Stimulated activated CD4-positive, alpha-beta T cell treated with anti-CD3 and anti-CD28 coated beads, Interleukin-2, amount 100 ng/mL, for 4 hours (primary cell): Measurements from ENCODE around the gene TPRG1L.

ENCODE experiments used
- DNase-seq: peaks from one replicate; pipeline ENCODE4 v3.0.0-alpha.2; 2020; ENCODE audit warnings: low read depth

Gene TPRG1L

GRCh38 chr1:3628445-3628844, 3.6 kb downstream of the TPRG1L start:
- DNase-seq = no peak

DNA sequence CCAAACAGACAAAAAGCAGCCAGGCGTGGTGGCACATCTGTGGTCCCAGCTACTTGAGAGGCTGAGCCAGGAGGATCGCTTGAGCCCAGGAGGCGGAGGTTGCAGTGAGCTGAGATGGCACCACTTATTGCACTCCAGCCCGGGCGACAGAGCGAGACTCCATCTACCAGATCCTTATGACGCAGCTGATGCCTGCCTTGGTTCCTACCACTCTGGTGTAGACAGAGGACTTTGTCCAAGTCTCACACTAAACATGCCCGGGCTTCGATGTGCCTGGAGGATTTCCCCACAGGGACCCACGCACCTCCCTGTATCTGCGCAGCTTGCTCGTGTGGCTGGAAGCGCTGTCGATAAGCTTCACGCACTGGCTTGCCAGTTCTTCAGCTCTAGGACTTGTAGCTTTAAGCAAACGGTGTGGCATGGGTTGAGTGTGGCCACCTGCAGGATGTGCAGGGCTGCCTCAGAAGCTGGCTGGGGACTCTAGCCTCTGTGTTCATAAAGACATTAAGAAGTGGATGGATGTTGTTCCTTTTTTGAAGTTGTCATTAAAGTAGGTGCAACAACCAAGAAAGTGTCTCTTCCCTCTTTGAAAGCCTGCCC, 4.8 kb downstream of the TPRG1L start:
- no peak for DNase-seq

GRCh38 chr1:3630161-3630611, 5.4 kb downstream of the TPRG1L start:
- no peak for DNase-seq

- DNase-seq = no peak
These were observed 6.1 kb downstream of the TPRG1L start for GRCh38 chr1:3630914-3631313.

DNA sequence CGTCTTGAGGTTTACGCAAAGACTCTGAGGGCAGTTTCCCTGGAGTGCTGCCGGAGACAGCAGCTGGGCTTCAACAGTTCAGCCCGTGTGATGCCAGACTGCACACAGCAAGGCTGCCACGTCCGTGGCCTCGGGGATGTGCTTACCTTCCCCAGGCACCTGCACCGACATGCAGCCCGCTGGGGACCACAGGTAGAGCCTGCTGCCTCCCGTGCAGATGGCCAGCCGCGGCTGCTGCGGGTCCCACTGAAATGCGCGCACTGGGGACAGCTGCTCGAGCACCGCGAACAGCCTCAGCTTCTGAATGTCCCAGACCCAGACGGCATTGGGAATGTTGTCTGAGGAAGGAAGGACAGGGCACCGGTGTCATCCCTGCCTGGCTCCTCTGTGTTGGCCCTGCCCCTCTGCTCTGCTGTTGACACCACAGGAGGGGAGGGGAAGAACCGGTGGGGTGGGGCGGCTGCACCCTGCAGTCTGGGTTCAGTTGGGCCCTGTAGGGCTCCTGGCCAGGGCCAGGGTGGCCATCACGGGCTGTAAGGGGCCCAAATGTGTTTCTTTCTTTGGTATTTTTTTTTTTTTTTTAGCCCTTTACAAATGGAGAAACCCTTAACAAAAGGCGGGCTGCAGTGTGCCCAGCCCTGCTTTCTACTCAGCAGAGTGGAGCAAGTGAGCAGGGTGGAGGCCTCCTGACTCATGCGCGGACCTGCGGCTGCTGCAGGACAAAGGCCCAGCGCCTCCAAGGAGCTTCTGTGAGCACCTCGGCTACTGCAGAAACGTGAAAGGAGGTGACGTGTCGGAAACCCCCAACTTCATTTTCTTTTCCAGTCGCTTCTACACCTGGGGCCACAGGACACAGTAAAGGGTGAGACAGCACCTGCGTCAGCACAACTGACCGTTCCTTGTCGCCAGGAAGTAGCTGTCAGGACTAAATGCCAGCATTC, 6.8 kb downstream of the TPRG1L start:
- no peak for DNase-seq

DNA sequence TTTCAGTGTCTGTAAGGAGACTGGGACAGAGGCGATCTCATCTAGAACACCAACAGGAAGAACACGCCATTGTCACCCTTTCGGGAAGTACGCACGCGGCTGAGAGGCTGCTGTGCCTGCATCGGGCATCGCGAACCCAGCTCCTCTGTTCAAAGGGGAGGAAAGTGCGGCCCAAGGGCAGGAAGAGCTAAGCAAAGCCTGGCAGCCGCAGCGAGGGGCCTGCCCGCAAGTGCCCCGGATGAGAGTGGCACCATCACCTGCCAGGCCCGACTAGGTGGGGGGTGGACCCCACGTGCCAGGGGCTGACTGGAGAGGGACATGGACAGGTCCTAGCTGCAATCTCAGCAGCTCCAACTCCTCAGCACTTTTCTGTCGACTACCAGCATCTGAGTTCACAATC, 7.5 kb downstream of the TPRG1L start:
- no peak for DNase-seq

- DNase-seq = no peak
These were observed 8.0 kb downstream of the TPRG1L start for GRCh38 chr1:3632716-3633343.

DNA sequence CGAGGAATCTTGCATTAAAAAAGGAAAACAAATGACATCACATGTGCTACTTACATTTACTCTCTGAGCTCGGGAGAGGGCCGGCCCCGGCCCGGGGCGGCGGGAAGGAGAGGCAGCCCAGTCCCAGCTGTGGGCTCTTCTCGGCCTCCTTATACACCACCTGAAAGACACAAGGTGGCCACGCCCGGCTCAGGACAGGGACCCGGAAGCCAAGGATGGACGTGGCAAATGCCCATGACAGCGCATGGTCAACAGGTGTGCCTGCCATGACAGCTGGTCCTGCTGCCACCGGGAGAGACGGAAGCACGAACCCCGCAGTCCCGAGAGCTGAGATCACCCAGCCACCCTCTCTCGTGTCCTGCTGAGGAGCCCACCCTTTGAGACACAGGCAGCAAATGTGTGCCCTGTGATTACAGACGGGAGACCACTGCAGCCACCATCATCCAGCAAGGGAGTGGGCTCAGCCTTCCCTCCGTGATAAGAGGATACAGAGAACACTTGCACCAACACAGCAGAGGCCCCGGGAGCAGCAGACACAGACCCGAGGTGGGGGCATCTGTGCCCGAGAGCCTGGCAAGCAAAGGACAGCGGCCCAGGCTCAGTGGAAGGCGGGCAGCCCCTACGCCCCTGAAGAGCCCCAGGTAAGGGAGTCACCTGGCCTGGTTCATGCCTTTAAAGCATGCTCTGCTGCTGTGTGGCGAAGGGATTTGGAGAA, 8.7 kb downstream of the TPRG1L start:
- DNase-seq = no peak

- DNase-seq = no peak
These were observed 9.4 kb downstream of the TPRG1L start for GRCh38 chr1:3634059-3634800.

DNA sequence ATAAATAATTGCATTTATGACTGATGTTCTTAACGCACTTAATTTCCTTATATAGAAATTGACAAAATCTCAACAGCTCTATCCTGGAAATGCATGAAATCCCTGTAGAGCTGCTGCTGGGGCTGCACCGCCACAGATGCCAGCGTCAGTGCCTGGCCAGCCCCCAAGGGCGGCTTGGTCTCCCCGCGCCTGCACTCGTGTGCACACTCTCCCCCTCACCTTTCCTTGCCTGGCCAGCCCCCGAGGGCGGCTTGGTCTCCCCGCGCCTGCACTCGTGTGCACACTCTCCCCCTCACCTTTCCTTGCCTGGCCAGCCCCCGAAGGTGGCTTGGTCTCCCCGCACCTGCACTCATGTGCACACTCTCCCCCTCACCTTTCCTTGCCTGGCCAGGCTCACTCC, 11.3 kb downstream of the TPRG1L start:
- DNase-seq = no peak

GRCh38 chr1:3636531-3636930, 11.7 kb downstream of the TPRG1L start:
- no peak for DNase-seq

- DNase-seq = no peak
These were observed 13.2 kb downstream of the TPRG1L start for GRCh38 chr1:3638027-3638426.

DNA sequence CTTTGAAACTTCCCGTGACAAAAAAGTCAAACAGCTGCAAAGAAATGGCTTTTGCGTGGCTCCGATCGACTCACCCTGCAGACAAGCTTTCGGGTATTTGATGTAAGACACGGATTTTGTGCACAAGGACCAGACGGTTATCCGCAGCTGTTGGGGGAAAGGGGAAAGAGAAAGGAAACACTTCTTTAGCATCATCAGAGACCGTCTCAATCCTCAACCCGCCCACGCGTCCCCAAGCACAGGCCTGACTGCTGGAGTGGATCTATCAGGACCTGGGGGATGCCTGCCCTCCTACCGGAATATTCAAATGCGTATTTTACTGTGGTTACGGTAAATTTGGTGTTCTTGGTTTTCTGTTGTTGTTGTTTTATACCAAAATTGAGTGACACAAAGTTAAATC, 13.9 kb downstream of the TPRG1L start:
- no peak for DNase-seq

GRCh38 chr1:3639397-3639911, 14.6 kb downstream of the TPRG1L start:
- no peak for DNase-seq

DNA sequence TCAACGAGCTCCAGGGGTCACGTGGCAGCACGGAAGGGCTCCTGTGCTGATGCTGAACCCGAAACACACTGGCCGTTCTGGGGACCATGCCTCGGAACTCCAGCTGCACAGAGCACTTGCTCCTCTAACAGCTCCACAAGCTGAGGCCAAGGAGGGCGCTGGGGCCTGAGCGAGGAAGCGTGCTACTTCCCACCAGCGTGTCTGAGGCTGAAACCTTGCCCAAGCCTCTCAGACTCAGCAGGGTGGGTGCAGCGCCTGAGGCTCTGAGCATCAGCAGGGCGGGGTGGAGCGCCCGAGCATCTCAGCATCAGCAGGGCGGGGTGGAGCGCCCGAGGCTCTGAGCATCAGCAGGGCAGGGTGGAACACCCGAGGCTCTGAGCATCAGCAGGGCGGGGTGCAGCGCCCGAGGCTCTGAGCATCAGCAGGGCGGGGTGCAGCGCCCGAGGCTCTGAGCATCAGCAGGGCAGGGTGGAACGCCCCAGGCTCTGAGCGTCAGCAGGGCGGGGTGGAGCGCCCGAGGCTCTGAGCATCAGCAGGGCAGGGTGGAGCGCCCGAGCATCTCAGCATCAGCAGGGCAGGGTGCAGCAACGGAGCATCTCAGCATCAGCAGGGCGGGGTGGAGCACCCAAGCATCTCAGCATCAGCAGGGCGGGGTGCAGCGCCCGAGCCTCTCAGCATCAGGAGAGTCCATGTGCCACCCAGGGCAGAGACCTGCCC, 15.5 kb downstream of the TPRG1L start:
- DNase-seq = no peak

DNA sequence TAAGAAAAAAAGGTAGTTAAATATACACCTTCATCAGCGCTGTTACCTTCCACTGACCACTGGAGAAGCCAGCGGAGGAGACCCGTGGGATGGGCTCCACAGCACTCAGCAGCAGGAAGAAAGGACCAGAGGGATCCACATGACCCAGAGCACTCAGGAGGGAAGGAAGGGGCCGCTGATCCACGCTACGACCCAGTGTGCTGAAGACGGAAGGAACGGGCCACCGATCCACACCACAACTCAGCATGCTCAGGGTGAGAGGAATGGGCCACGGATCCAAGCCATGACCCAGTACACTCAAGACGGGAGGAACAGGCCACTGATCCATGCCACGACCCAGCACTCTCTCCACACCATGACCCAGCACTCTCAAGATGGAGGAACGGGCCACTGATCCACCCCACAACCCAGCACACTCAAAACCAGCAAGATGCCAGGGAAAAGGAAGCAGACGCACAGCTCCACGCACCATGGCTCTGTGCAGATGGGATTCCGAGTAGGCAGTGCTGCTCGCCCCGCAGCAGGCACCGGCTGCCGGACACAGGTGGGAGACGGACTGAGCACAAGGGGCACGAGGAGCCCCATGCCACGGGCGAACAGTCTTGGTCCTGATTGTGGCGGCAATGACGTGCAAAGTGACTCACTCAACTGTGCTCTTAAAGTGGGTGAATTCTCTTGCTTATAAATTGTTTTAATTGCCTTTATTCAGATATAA, 16.4 kb downstream of the TPRG1L start:
- no peak for DNase-seq

GRCh38 chr1:3641816-3642215, 17.0 kb downstream of the TPRG1L start:
- DNase-seq = no peak

GRCh38 chr1:3642919-3643675, 18.3 kb downstream of the TPRG1L start:
- DNase-seq = no peak

GRCh38 chr1:3644273-3644672, 19.5 kb downstream of the TPRG1L start:
- no peak for DNase-seq
